ENCODE data around the gene P2RY6.

P2RY6 gene

DNA sequence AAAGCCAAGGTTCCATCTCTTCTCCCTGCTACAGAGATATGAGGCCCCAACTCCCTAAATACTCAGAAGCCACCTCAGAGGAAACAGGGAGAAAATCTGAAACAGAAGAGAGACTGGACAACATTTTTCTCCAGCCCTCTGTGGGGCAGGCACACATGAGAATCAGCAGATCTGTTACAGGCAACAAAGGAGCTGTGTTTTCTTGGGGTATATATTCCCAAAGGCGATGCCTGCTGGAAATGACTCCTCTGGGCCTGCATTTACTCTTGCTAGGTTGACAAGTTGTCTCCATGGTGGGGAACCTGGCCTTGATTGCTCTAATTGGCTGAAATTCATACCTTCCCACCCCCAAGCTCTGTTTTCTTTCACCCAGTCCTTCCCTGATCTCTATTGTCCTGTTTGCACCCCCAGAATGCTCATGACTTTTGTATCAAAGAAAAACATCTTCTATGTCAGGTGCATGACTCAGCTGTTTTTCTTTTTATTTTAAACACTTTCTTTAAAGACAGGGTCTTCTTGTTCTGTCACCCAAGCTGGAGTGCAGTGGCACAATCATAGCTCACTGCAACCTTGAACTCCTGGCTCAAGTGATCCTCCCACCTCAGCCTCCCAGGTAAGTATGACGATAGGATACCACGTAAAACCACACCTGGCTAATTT, 23.5 kb upstream of the P2RY6 start:
- POLR2A ChIA-PET = no interaction called here
- TF ChIP-seq SP1 (IDR thresholded peaks at IDR 0.05) = no peak
- TF ChIP-seq BHLHE40 (IDR thresholded peaks at IDR 0.05; ENCODE audit: borderline replicate concordance) = no peak
- TF ChIP-seq HDGF (IDR thresholded peaks at IDR 0.05; ENCODE audit: borderline replicate concordance) = no peak
- no peak for TF ChIP-seq TARDBP (IDR thresholded peaks at IDR 0.05)
- no peak for TF ChIP-seq L3MBTL2 (conservative IDR thresholded peaks at IDR 0.05)
- no peak for TF ChIP-seq FOXK2 (IDR thresholded peaks at IDR 0.05)
- TF ChIP-seq ARNT (IDR thresholded peaks at IDR 0.05) = no peak
- TF ChIP-seq ZNF384 (IDR thresholded peaks at IDR 0.05) = no peak
- no peak for TF ChIP-seq ELF4 (IDR thresholded peaks at IDR 0.05)
- no peak for TF ChIP-seq NFRKB (IDR thresholded peaks at IDR 0.05)
- TF ChIP-seq FOXM1 (IDR thresholded peaks at IDR 0.05; ENCODE audit: borderline replicate concordance) = no peak
- TF ChIP-seq, protein P1, sequence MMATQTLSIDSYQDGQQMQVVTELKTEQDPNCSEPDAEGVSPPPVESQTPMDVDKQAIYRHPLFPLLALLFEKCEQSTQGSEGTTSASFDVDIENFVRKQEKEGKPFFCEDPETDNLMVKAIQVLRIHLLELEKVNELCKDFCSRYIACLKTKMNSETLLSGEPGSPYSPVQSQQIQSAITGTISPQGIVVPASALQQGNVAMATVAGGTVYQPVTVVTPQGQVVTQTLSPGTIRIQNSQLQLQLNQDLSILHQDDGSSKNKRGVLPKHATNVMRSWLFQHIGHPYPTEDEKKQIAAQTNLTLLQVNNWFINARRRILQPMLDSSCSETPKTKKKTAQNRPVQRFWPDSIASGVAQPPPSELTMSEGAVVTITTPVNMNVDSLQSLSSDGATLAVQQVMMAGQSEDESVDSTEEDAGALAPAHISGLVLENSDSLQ (IDR thresholded peaks at IDR 0.05) = no peak
- TF ChIP-seq FOXA1 (IDR thresholded peaks at IDR 0.05) = no peak
- no peak for TF ChIP-seq SUZ12 (IDR thresholded peaks at IDR 0.05)
- no peak for TF ChIP-seq CTBP1 (IDR thresholded peaks at IDR 0.05; ENCODE audit: borderline replicate concordance)
- TF ChIP-seq LEF1 (IDR thresholded peaks at IDR 0.05; ENCODE audit: borderline replicate concordance) = no peak
- no peak for DNase-seq (ENCODE audit: extremely low spot score)
- CTCF ChIA-PET = no interaction called here

DNA sequence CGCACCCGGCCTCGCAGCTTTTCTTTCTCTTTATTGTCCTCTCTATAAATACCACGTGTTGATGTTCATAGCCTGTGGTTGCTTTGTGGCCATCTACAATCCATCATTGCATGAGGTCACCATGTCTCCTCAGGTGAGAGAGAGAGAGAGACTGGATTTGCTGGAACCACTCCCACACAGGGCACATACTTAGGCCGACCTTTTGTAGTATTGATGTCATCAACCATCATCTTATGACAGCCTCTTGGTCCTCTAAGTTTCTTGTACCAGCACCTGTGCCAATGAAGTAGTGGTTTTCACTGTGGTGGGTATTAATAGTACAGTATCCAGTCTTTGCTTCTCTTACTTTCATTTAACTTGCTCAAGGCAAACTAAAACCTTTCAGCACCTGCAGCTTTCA, 22.8 kb upstream of the P2RY6 start:
- CTCF ChIA-PET = no interaction called here
- no peak for TF ChIP-seq NFRKB (IDR thresholded peaks at IDR 0.05)
- TF ChIP-seq, protein P1 (IDR thresholded peaks at IDR 0.05) = no peak
- no peak for TF ChIP-seq HDGF (IDR thresholded peaks at IDR 0.05; ENCODE audit: borderline replicate concordance)
- no peak for DNase-seq (ENCODE audit: extremely low spot score)
- POLR2A ChIA-PET = no interaction called here

DNA sequence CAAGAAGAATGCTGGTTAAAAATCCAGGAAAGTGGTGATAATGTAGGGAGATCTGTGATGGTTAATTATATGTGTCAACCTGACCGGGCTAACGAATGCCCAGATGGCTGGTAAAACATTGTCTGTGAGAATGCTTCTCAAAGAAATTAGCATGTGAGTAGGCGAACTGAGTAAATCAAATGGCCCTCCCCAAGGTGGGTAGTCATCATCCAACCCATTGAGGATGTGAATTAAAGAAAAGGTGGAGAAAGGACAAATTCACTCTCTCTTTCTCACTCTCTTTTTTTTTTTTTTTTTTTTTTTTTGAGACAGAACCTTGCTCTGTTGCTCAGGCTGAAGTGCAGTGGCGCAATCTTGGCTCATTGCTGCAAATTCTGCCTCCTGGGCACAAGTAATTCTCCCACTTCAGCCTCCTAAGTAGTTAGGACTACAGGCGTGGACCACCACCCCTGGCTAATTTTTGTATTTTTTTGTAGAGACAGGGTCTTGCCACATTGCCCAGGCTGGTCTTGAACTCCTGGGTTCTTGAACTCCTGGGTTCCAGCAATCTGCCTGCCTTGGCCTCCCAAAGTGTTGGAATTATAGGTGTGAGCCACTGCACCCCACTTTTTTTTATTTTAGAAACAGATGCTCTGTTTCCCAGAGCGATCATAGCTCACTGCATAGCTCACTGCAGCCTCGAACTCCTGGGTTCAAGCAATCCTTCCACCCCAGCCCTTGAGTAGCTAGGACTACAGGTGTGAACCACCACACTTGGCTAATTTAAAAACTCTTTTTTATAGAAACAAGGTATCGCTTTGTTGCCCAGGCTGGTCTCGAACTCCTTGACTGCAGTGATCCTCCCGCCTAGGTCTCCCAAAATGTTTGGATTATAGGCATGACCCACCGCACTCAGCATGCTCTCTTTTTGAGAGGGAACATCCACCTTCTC, 22.0 kb upstream of the P2RY6 start:
- ChIA-PET CTCF (no interaction called here), POLR2A (no interaction called here)
- no peak for DNase-seq (ENCODE audit: extremely low spot score)
- TF ChIP-seq FOXK2 (IDR thresholded peaks at IDR 0.05) (no peak), NFRKB (IDR thresholded peaks at IDR 0.05) (no peak), FOXA1 (IDR thresholded peaks at IDR 0.05) (no peak), BHLHE40 (IDR thresholded peaks at IDR 0.05; ENCODE audit: borderline replicate concordance) (no peak), TARDBP (IDR thresholded peaks at IDR 0.05) (no peak), SUZ12 (IDR thresholded peaks at IDR 0.05) (no peak), FOXM1 (IDR thresholded peaks at IDR 0.05; ENCODE audit: borderline replicate concordance) (no peak), LEF1 (IDR thresholded peaks at IDR 0.05; ENCODE audit: borderline replicate concordance) (no peak), L3MBTL2 (conservative IDR thresholded peaks at IDR 0.05) (no peak), SP1 (IDR thresholded peaks at IDR 0.05) (no peak), HDGF (IDR thresholded peaks at IDR 0.05; ENCODE audit: borderline replicate concordance) (no peak), CTBP1 (IDR thresholded peaks at IDR 0.05; ENCODE audit: borderline replicate concordance) (no peak), ZNF384 (IDR thresholded peaks at IDR 0.05) (no peak), ARNT (IDR thresholded peaks at IDR 0.05) (no peak), ELF4 (IDR thresholded peaks at IDR 0.05) (no peak)
- TF ChIP-seq, protein P1 (IDR thresholded peaks at IDR 0.05) = no peak

DNA sequence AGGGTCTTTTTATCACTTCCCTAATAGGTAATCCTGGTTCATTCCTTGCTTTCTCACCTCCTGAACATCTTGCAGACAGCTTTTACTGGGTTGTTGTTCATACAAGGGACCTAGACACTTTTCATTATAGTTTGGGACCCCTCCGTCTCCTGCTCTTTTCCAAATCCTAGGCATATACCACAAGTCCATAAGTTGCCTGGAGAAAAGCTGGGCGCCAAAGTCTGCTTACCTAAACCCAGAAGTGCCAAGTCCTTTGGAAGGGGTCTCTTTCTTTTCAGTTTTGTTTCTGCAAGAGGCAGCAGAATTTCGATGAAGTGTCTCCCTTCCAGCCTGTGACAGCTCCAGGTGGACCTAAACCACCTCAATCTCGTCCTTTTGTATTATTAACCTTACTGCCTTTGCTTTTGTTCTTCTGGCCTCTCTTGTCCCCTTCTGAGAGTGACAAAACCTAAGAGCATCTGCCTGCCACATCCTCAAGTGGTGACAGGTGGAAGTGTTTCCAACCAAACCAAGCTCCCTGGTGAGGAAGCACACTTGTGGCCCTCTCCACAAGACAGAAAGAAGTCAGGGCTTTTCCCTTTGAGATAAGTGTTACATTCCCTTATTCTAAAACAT, 19.5 kb upstream of the P2RY6 start:
- POLR2A ChIA-PET = no interaction called here
- no peak for TF ChIP-seq LEF1 (IDR thresholded peaks at IDR 0.05; ENCODE audit: borderline replicate concordance)
- TF ChIP-seq ZNF384 (IDR thresholded peaks at IDR 0.05) = no peak
- no peak for TF ChIP-seq FOXA1 (IDR thresholded peaks at IDR 0.05)
- no peak for TF ChIP-seq ARNT (IDR thresholded peaks at IDR 0.05)
- TF ChIP-seq HDGF (IDR thresholded peaks at IDR 0.05; ENCODE audit: borderline replicate concordance) = no peak
- TF ChIP-seq SUZ12 (IDR thresholded peaks at IDR 0.05) = no peak
- TF ChIP-seq TARDBP (IDR thresholded peaks at IDR 0.05) = no peak
- TF ChIP-seq L3MBTL2 (conservative IDR thresholded peaks at IDR 0.05) = no peak
- TF ChIP-seq FOXM1 (IDR thresholded peaks at IDR 0.05; ENCODE audit: borderline replicate concordance) = no peak
- TF ChIP-seq CTBP1 (IDR thresholded peaks at IDR 0.05; ENCODE audit: borderline replicate concordance) = no peak
- no peak for TF ChIP-seq BHLHE40 (IDR thresholded peaks at IDR 0.05; ENCODE audit: borderline replicate concordance)
- TF ChIP-seq, protein P1 (IDR thresholded peaks at IDR 0.05) = no peak
- no peak for TF ChIP-seq SP1 (IDR thresholded peaks at IDR 0.05)
- DNase-seq (ENCODE audit: extremely low spot score) = no peak
- CTCF ChIA-PET = interaction anchor here (0.6 to 1.0 kb wide), 7 partner anchors 8 to 1196 kb away, joined by 3 to 5 read pairs (median 3); no protein-coding TSS in a partner anchor

All from HEK293T (cell line).